ACHN (cell line): ENCODE results near the gene ABHD2.
"Not testable (repeated sequence)": the region's sequence is repeated elsewhere in the genome, so short reads cannot be mapped to it uniquely, and the experiment has no call there.

Experiments used
- DNase-seq: peaks from one replicate; pipeline ENCODE4 v3.0.0-alpha.2; 2015
- in situ Hi-C: cut with HindIII; loops from 2 replicates; pipeline ENCODE4 v1.10.0; 2017; ENCODE audit warnings: low sequenced_read_pairs, low pct_ligation_motif_present, low pct_unique_long_range_greater_than_20kb

Gene ABHD2

GRCh38 chr15:89072277-89072869 lies 15.9 kb upstream of the ABHD2 start:
- in situ Hi-C loops: no loop called here
- no peak for DNase-seq

DNA sequence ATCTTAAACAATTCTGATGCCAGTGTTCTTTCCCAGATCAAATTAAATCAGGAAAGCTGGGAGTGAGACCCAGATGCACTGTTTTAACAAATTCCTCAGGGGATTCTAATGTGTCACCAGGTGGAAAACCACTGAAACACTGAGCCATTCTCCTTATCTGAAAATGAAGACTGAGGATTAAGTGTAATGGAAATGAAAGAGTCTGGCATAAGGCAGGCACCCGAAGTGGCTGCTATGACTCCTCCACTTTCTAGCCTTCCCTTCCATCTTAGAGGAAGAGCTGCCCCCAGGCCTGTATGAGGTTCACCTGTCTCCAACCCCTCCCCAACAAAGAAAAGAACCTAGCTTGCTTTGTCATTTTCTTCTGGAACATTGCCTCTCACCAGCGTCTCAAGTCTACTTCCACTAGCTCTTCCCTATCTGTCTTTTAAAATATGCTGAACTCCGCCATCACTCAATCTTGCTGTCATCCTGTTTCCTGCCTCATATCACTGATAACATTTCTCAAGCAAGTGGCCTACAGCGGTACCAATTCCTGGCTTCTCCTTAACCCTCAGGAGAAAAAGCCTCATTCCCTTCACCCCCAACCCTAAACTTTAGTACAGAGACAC lies 13.7 kb upstream of the ABHD2 start:
- DNase-seq: no peak
- in situ Hi-C loops: no loop called here

DNA sequence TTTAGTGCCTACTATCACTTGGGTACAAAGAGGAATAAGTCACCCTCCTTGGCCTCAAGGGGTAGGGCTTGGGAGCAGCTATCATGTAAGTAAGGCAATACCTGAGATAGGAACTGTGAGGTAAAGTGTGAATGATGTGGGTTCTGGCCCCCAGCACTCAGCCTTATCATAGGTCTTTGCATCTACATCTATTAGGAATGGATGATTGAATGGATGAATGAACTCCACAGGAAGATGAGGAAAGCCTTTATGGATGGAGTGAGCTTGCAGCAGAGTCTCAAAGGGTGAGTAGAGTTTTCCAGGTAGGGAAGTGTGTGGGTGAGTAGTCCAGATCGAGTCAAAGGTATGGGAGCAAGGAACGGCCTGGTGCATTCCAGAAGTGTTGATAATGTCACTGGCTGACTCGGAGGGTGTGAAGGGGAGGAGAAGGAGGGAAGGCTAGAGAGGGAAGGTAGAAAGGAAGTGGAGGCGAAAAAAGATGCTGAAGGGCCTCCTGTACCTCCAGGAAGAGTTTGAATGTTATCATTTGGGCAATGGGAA lies 13.1 kb upstream of the ABHD2 start:
- no peak for DNase-seq
- in situ Hi-C loops: no loop called here

DNA sequence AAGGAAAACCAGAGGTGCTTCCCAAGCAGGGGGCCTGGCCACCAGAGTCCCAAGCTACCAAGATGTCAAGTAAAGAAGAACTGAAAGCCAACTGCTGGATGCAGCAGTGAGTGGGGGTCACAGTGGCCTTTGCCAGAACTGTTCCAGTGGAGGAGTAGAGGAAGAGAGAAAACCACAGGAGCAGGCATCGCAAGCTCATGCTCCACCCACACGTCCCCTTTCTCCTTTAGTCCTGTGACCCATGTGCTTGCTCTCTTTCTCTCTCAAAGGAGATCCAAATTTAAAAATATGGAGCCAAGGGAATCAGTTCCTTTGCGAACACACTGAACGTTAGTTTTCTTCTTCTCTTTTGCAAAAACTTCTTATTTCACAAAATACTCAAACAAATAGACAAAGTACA lies 12.4 kb upstream of the ABHD2 start:
- in situ Hi-C loops: no loop called here
- no peak for DNase-seq

- in situ Hi-C loops: no loop called here
- DNase-seq: no peak
Observed at GRCh38 chr15:89077750-89078149, 10.5 kb upstream of the ABHD2 start.

DNA sequence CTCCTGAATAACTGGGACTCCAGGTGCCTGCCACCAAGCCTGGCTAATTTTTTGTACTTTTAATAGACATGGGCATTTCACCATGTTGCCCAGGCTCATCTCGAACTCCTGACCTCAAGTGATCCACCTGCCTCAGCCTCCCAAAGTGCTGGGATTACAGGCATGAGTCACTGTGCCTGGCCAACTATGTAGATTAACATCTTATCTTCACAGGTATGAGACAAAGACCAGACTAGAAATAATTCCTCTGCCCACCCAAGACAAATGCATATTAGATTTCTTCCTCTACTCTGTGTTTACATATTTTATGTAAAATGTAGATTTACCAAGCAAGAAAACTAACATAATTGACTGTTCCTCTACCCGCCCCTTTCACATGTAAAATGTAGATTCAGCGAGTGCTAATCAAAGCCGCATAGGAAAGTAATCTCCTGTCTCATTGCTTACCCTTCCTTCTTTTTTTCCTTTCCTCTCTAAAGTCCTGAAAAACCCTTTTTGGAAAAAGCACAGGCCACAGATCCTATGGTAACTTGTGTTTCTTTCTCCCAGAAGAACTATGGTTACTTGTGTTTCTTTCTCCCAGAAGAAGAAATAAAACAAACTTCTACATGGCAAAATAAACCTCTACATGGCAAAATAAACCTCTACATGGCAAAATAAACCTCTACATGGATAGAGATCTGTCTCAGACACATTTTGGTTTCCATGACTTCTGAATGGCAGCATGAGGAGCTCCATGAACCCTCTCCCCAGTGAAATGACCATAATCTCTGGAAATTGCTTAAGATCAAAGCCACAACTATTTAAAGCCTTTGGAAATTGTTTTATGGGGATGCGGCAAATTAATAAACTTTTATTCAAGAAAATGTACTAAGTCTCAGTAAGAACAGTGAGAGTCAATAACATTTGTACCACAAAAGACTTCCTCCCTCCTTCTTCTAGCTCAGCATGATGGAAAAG lies 9.1 kb upstream of the ABHD2 start:
- in situ Hi-C loops: no loop called here
- no peak for DNase-seq

DNA sequence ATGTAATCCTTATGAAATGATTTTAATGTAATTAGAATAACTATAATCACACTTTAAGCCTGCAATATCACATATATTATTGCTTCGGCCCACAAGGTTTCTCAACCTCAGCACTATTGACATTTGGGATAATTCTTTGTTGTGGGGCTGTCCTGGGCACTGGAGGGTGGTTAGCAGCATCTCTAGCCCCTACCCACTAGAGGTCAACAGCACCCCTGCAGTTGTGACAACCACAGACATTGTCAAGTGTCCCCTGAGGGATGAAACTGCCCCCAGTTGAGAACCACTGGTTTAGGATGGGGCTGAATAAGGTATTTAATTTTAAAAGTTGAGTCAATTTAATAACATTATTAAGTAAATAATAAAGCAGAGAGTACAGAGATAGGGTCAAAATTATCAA lies 6.4 kb upstream of the ABHD2 start:
- in situ Hi-C loops: no loop called here
- no peak for DNase-seq

DNA sequence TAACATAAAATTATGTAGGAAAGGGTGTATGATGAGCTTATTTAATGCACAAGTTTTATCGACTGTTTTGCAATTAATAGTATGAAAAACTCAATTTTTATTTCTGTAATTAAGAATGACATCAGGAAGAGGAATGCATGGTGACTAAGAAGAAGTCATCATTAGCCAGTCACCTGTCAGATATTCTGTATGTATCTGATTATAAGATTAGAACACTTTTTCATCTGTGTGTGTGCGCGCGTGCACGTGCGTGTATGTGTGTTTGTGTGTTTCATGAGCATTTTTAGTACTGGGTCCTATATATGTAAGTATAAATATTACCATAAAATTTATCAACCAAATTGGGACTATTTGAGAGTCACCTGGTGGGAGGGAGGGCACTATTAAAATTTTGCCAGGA lies 5.0 kb upstream of the ABHD2 start:
- DNase-seq: no peak
- in situ Hi-C loops: no loop called here

- in situ Hi-C loops: no loop called here
- DNase-seq: no peak
Observed at GRCh38 chr15:89085289-89085926, 2.8 kb upstream of the ABHD2 start.

- DNase-seq, in situ Hi-C loops: not testable (repeated sequence)
Observed at GRCh38 chr15:89085933-89086332, 2.3 kb upstream of the ABHD2 start.

DNA sequence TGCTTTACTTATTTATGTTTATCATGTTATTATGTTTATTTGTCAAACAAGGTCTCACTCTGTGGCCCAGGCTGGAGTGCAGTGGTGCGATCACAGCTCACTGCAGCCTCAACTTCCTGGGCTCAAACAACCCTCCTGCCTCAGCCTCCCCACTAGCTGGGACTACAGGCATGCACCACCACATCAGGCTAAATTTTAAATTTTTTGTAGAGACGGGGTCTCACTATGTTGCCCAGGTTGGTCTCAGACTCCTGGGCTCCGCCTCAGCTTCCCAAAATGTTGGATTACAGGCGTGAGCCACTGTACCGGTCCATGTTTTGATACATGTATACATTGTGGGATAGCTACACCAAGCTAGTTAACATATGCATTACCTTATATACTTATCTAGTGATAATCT lies 1.9 kb upstream of the ABHD2 start:
- DNase-seq, in situ Hi-C loops: not testable (repeated sequence)

GRCh38 chr15:89087161-89087829 lies 961 bp upstream of the ABHD2 start:
- in situ Hi-C loops: no loop called here
- no peak for DNase-seq

DNA sequence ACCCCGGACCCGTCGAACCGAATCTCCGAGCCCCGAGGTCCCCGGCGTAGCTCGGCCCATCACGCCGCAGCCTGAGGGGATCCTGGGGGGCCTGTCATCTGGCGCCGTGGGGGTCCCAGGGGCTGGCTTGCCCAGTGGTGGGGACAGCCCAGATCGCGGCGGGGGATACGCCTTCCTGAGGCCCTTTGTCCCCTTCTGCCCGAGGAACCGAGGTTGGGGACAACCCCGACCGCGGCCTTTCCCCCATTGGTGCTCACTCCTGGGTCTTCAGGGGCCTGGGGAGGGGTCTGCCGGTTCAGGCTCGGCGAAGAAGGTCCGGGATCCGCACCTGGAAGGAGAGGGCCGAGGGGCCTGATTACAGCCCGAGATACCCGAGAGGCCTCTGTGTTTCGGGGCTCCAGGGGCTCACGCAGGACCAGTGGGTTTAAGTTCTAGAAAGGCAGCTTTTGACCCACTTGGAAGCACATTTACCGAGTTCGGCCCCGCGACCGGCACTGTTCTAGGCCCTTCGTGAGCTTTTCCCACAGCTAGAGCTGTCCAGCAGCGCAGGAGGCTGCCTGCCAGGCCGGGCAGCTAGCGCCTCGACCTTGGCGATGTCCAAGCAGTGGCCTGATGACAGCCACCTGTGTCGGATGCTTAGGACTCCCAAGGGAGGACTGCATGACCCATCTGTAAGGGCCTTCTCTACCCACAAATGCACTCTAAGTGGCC lies 504 bp downstream of the ABHD2 start:
- in situ Hi-C loops: no loop called here
- DNase-seq: no peak

GRCh38 chr15:89089316-89090230 lies 1.3 kb downstream of the ABHD2 start:
- no peak for DNase-seq
- in situ Hi-C loops: no loop called here

GRCh38 chr15:89090791-89091626 lies 2.8 kb downstream of the ABHD2 start:
- DNase-seq: peak; percentile 53

GRCh38 chr15:89091627-89092220 lies 3.5 kb downstream of the ABHD2 start:
- DNase-seq: no peak
- in situ Hi-C loops: no loop called here

More at GRCh38 chr15:89090791-89091626, 2.8 kb downstream of the ABHD2 start:
- in situ Hi-C loops: no loop called here
